Osteoblast (primary cell): ENCODE measurements around the gene COQ10A. TPM values are rescaled to one million over a fixed set of nuclear protein-coding genes. Genes with fewer than 3 reads are reported as not detected.
A peak's percentile ranks its signal among the peaks of the same experiment; 100 is the strongest.

Experiments used
- DNase-seq: peaks from one replicate; pipeline ENCODE4 v3.0.0; 2011; ENCODE audit warnings: low spot score, mixed read lengths; ENCODE audit not compliant: insufficient read length; ENCODE audit errors: missing footprints
- H2AFZ ChIP-seq: 2 replicates; pipeline ENCODE4 v1.6.0; 2011; ENCODE audit warnings: mild to moderate bottlenecking, low read length
- H3K27ac ChIP-seq: 2 replicates; pipeline ENCODE4 v1.5.1; 2011; ENCODE audit warnings: mild to moderate bottlenecking, low read depth, low read length, moderate library complexity
- H3K27me3 ChIP-seq: 2 replicates; pipeline ENCODE4 v1.6.0; 2012; ENCODE audit warnings: mild to moderate bottlenecking, control low read depth, inconsistent platforms, low read length, moderate library complexity; ENCODE audit not compliant: insufficient read depth
- H3K36me3 ChIP-seq: 2 replicates; pipeline ENCODE4 v1.5.1; 2011; ENCODE audit warnings: mild to moderate bottlenecking, low read length, control low read depth, moderate library complexity; ENCODE audit not compliant: insufficient read depth
- H3K4me1 ChIP-seq: 2 replicates; pipeline ENCODE4 v1.5.1; 2011; ENCODE audit warnings: mild to moderate bottlenecking, low read length, control low read depth, moderate library complexity; ENCODE audit not compliant: insufficient read depth
- H3K4me2 ChIP-seq: 2 replicates; pipeline ENCODE4 v1.6.0; 2011; ENCODE audit warnings: mild to moderate bottlenecking, low read length; ENCODE audit not compliant: insufficient read depth
- H3K4me3 ChIP-seq: fragments of 200-600 bp; sonication (generic); 3 replicates; pipeline ENCODE4 v1.5.1; 2012; ENCODE audit warnings: mild to moderate bottlenecking, low read length, inconsistent platforms; ENCODE audit not compliant: insufficient read depth
- H3K79me2 ChIP-seq: 2 replicates; pipeline ENCODE4 v1.6.0; 2012; ENCODE audit warnings: mild to moderate bottlenecking, low read length, control low read depth, inconsistent platforms; ENCODE audit not compliant: insufficient read depth
- H3K9me3 ChIP-seq: 2 replicates; pipeline ENCODE4 v1.5.1; 2011; ENCODE audit warnings: low read depth, low read length, control low read depth
- H4K20me1 ChIP-seq: 2 replicates; pipeline ENCODE4 v1.6.0; 2012; ENCODE audit warnings: mild to moderate bottlenecking, low read length, control low read depth; ENCODE audit not compliant: insufficient read depth
- CTCF ChIP-seq: IDR thresholded peaks from 2 replicates; pipeline ENCODE4 v1.5.1; 2011; ENCODE audit warnings: mild to moderate bottlenecking, low read depth, low read length, moderate library complexity; ENCODE audit errors: extremely low read depth
- total RNA-seq: library from RNA; depleted of rRNA; stranded (reverse); fragments of >200 nt; gene quantifications from 2 replicates; pipeline ENCODE4 v1.2.3, GENCODE V29; 2012

The COQ10A gene
- total RNA-seq, 1 donor: 10.1 TPM

- no peak overlapping the region for H3K4me2 ChIP-seq
- H4K20me1 ChIP-seq: no peaks in the 10 kb centered on the region
- DNase-seq: peak; percentile 45
- no peak overlapping the region for H3K4me3 ChIP-seq
- TF ChIP-seq CTCF: no peak
- H3K4me1 ChIP-seq: no peaks in the 10 kb centered on the region
- H3K9me3 ChIP-seq: no peaks in the 10 kb centered on the region
- H3K36me3 ChIP-seq: peaks cover 3% of the 10 kb centered on the region
- no peaks in the 10 kb centered on the region for H3K79me2 ChIP-seq
- no peak overlapping the region for H3K27ac ChIP-seq
- H3K27me3 ChIP-seq: no peaks in the 10 kb centered on the region
- H2AFZ ChIP-seq: no peak overlapping the region
Observed at GRCh38 chr12:56231184-56231582, 35.6 kb upstream of the COQ10A start.

GRCh38 chr12:56234746-56235436 lies 31.9 kb upstream of the COQ10A start:
- Histone ChIP-seq H3K36me3 (peaks cover 16% of the 10 kb centered on the region), H3K4me1 (no peaks in the 10 kb centered on the region), H3K27ac (no peak overlapping the region), H4K20me1 (peaks cover 14% of the 10 kb centered on the region), H3K9me3 (no peaks in the 10 kb centered on the region), H3K4me2 (no peak overlapping the region), H3K4me3 (no peak overlapping the region), H3K79me2 (no peaks in the 10 kb centered on the region), H3K27me3 (no peaks in the 10 kb centered on the region), H2AFZ (no peak overlapping the region)
- peak; percentile 57 for DNase-seq
- TF ChIP-seq CTCF: no peak

- Histone ChIP-seq H3K36me3 (peaks cover 24% of the 10 kb centered on the region), H3K4me3 (no peak overlapping the region), H3K4me1 (no peaks in the 10 kb centered on the region), H3K27me3 (no peaks in the 10 kb centered on the region), H3K4me2 (no peak overlapping the region), H4K20me1 (peaks cover 14% of the 10 kb centered on the region), H3K79me2 (no peaks in the 10 kb centered on the region), H3K27ac (no peak overlapping the region), H2AFZ (no peak overlapping the region), H3K9me3 (no peaks in the 10 kb centered on the region)
- TF ChIP-seq CTCF: no peak
- DNase-seq: peak; percentile 53
Observed at GRCh38 chr12:56236091-56236490, 30.7 kb upstream of the COQ10A start.

- peaks cover 33% of the 10 kb centered on the region for H3K36me3 ChIP-seq
- H2AFZ ChIP-seq: no peak overlapping the region
- no peak overlapping the region for H3K27ac ChIP-seq
- no peak for TF ChIP-seq CTCF
- H3K9me3 ChIP-seq: no peaks in the 10 kb centered on the region
- no peaks in the 10 kb centered on the region for H3K27me3 ChIP-seq
- H3K4me1 ChIP-seq: no peaks in the 10 kb centered on the region
- DNase-seq: peak; percentile 86
- peaks cover 23% of the 10 kb centered on the region for H4K20me1 ChIP-seq
- H3K4me2 ChIP-seq: no peak overlapping the region
- H3K4me3 ChIP-seq: no peak overlapping the region
- no peaks in the 10 kb centered on the region for H3K79me2 ChIP-seq
Observed at GRCh38 chr12:56236985-56237384, 29.8 kb upstream of the COQ10A start.
